Tibial nerve (tissue), 4 donors: ENCODE data around the gene LTBP1. TPM values are rescaled to one million over a fixed set of nuclear protein-coding genes. Genes with fewer than 3 reads are reported as not detected.
A peak's percentile ranks its signal among the peaks of the same experiment; 100 is the strongest.

Source experiments
- DNase-seq, 2 donors: peaks; one replicate each; pipeline ENCODE4 v3.0.0-alpha.2; 2019; ENCODE audit warnings: low spot score in 2 of 2
- H3K27ac ChIP-seq, 4 donors: fragments of 200-600 bp; sonication (generic) in 3 of 4; one replicate each; pipeline ENCODE4 v1.5.1; 2017 to 2019; ENCODE audit warnings: mild to moderate bottlenecking in 1 of 4
- H3K27me3 ChIP-seq, 2 donors: fragments of 200-600 bp; sonication (generic) in 1 of 2; one replicate each; pipeline versions ENCODE4 v1.5.1 to v1.6.0; 2017 to 2019
- H3K36me3 ChIP-seq, 3 donors: fragments of 200-600 bp; sonication (generic); one replicate each; pipeline ENCODE4 v1.5.1; 2018 to 2019
- H3K4me1 ChIP-seq, 4 donors: fragments of 200-600 bp; sonication (generic) in 3 of 4; one replicate each; pipeline ENCODE4 v1.5.1; 2017 to 2019
- H3K4me3 ChIP-seq, 4 donors: fragments of 200-600 bp; sonication (generic) in 3 of 4; one replicate each; pipeline ENCODE4 v1.5.1; 2017 to 2019; ENCODE audit warnings: mild to moderate bottlenecking in 1 of 4, moderate library complexity in 1 of 4
- H3K9me3 ChIP-seq, 4 donors: fragments of 200-600 bp; sonication (generic) in 3 of 4; one replicate each; pipeline ENCODE4 v1.5.1; 2017 to 2019
- CTCF ChIP-seq, 5 experiments: fragments of 200-600 bp in 3 of 5; fragments of 450-650 bp in 2 of 5; sonication (generic) in 3 of 5; IDR thresholded peaks; one replicate each; pipeline ENCODE4 v1.5.1; 2016 to 2019; ENCODE audit warnings: antibody characterized with exemption in 5 of 5, mild to moderate bottlenecking in 3 of 5, moderate library complexity in 2 of 5
- EP300 ChIP-seq, 2 donors: sonication (generic); formaldehyde crosslinking; IDR thresholded peaks; one replicate each; pipeline ENCODE4 v1.6.1; 2017; ENCODE audit warnings: antibody characterized with exemption in 2 of 2, mild to moderate bottlenecking in 1 of 2
- POLR2A ChIP-seq, 2 donors: fragments of 450-650 bp; IDR thresholded peaks; one replicate each; pipeline ENCODE4 v1.6.1; 2017; ENCODE audit warnings: antibody characterized with exemption in 2 of 2, mild to moderate bottlenecking in 2 of 2, moderate library complexity in 2 of 2
- WGBS, 2 donors: methylation state at CpG; one replicate each; pipeline ENCODE4 v1.1.5; 2018; 5-methylcytosine and 5-hydroxymethylcytosine counted together
- total RNA-seq, 4 donors: library from RNA; depleted of rRNA; stranded (reverse); fragments of >200 nt; gene quantifications; one replicate each; pipeline ENCODE4 v1.1.0, GENCODE V29; 2016

The LTBP1 gene
- total RNA-seq, 4 donors from 2014 or later: 29.4 to 89.8 (median 50.6) TPM

GRCh38 chr2:33435518-33435917 lies 488.8 kb downstream of the LTBP1 start:
- Histone ChIP-seq H3K4me1 (peaks cover 0 to 58% (median 13%) of the 10 kb centered on the region in 4 donors), H3K4me3 (no peak overlapping the region), H3K27me3 (no peaks in the 10 kb centered on the region), H3K36me3 (no peaks in the 10 kb centered on the region), H3K9me3 (no peaks in the 10 kb centered on the region), H3K27ac (no peak overlapping the region)
- TF ChIP-seq EP300 (IDR thresholded peaks at IDR 0.05): no peak
- TF ChIP-seq CTCF (IDR thresholded peaks at IDR 0.05): no peak
- TF ChIP-seq POLR2A (IDR thresholded peaks at IDR 0.05): no peak
- no peak for DNase-seq
- WGBS, 2 donors: 93 to 94% methylated on average over 8 of the region's 8 CpGs

GRCh38 chr2:33436083-33436482 lies 489.3 kb downstream of the LTBP1 start:
- 38 to 44% methylated on average over 1 of the region's 1 CpG for WGBS, 2 donors
- H3K27ac ChIP-seq: peak overlapping the region in 1 of 4 donors; percentile 30

GRCh38 chr2:33437297-33437696 lies 490.5 kb downstream of the LTBP1 start:
- TF ChIP-seq POLR2A (IDR thresholded peaks at IDR 0.05) (no peak), CTCF (IDR thresholded peaks at IDR 0.05) (no peak), EP300 (IDR thresholded peaks at IDR 0.05) (no peak)
- H3K36me3 ChIP-seq: no peaks in the 10 kb centered on the region
- 34 to 45% methylated on average over 4 of the region's 4 CpGs for WGBS, 2 donors
- H3K27ac ChIP-seq: peak overlapping the region in 1 of 4 donors; percentile 18
- DNase-seq: no peak
- H3K9me3 ChIP-seq: no peaks in the 10 kb centered on the region
- H3K4me1 ChIP-seq: peaks cover 0 to 66% (median 13%) of the 10 kb centered on the region in 4 donors
- no peaks in the 10 kb centered on the region for H3K27me3 ChIP-seq
- no peak overlapping the region for H3K4me3 ChIP-seq

More at GRCh38 chr2:33436083-33436482, 489.3 kb downstream of the LTBP1 start:
- no peaks in the 10 kb centered on the region for H3K36me3 ChIP-seq
- no peaks in the 10 kb centered on the region for H3K9me3 ChIP-seq
- DNase-seq: no peak
- H3K4me1 ChIP-seq: peaks cover 0 to 58% (median 13%) of the 10 kb centered on the region in 4 donors
- TF ChIP-seq CTCF (IDR thresholded peaks at IDR 0.05) (no peak), EP300 (IDR thresholded peaks at IDR 0.05) (no peak), POLR2A (IDR thresholded peaks at IDR 0.05) (no peak)
- no peak overlapping the region for H3K4me3 ChIP-seq
- H3K27me3 ChIP-seq: no peaks in the 10 kb centered on the region

GRCh38 chr2:33437815-33438214 lies 491.1 kb downstream of the LTBP1 start:
- H3K4me3 ChIP-seq: no peak overlapping the region

More at GRCh38 chr2:33437815-33438214, 491.1 kb downstream of the LTBP1 start:
- H3K4me1 ChIP-seq: peaks cover 0 to 66% (median 13%) of the 10 kb centered on the region in 4 donors
- no peak for DNase-seq
- H3K27ac ChIP-seq: peak overlapping the region in 1 of 4 donors; percentile 18
- no peaks in the 10 kb centered on the region for H3K9me3 ChIP-seq
- no peaks in the 10 kb centered on the region for H3K36me3 ChIP-seq
- no peaks in the 10 kb centered on the region for H3K27me3 ChIP-seq
- WGBS, 2 donors: 54% methylated on average over 2 of the region's 2 CpGs
- TF ChIP-seq CTCF (IDR thresholded peaks at IDR 0.05): no peak
- no peak for TF ChIP-seq POLR2A (IDR thresholded peaks at IDR 0.05)
- no peak for TF ChIP-seq EP300 (IDR thresholded peaks at IDR 0.05)
